Nephron progenitor cell (in vitro differentiated cells): ENCODE results near the gene ZNF593OS.
A peak's percentile ranks its signal among the peaks of the same experiment; 100 is the strongest.

Experiments used
- DNase-seq: peaks from one replicate; pipeline ENCODE4 v3.0.0; 2021
- H3K27ac Mint-ChIP-seq: 2 replicates; pipeline ENCODE4 v1.8.0; 2021; ENCODE audit warnings: mild to moderate bottlenecking, moderate library complexity, mixed read lengths
- H3K27me3 Mint-ChIP-seq: 2 replicates; pipeline ENCODE4 v1.8.0; 2021; ENCODE audit warnings: mild to moderate bottlenecking, low read depth, mixed read lengths; ENCODE audit not compliant: poor library complexity
- H3K36me3 Mint-ChIP-seq: 2 replicates; pipeline ENCODE4 v1.8.0; 2021; ENCODE audit warnings: low read depth, mixed read lengths
- H3K4me1 Mint-ChIP-seq: 2 replicates; pipeline ENCODE4 v1.8.0; 2021; ENCODE audit warnings: mixed read lengths
- H3K4me3 Mint-ChIP-seq: 2 replicates; pipeline ENCODE4 v1.8.0; 2021; ENCODE audit warnings: mild to moderate bottlenecking, moderate library complexity, mixed read lengths
- H3K9me3 Mint-ChIP-seq: 2 replicates; pipeline ENCODE4 v1.8.0; 2021; ENCODE audit warnings: mild to moderate bottlenecking, moderate library complexity, mixed read lengths
- CTCF ChIP-seq: fragments of 200-600 bp; sonication (generic); IDR thresholded peaks from 2 replicates; pipeline ENCODE4 v1.5.0; 2021; ENCODE audit warnings: antibody characterized with exemption

The ZNF593OS gene

GRCh38 chr1:26189331-26189730 is 17.7 kb upstream of the ZNF593OS start:
- Mint-ChIP-seq H3K9me3 (no peaks in the 10 kb centered on the region), H3K27ac (peak overlapping the region; percentile 75), H3K27me3 (peaks cover 7% of the 10 kb centered on the region), H3K4me3 (no peak overlapping the region), H3K36me3 (no peaks in the 10 kb centered on the region), H3K4me1 (peaks cover 29% of the 10 kb centered on the region)
- peak; percentile 34 for DNase-seq
- TF ChIP-seq CTCF: no peak

GRCh38 chr1:26188477-26188876 is 16.8 kb upstream of the ZNF593OS start:
- DNase-seq: no peak
- H3K27me3 Mint-ChIP-seq: peaks cover 7% of the 10 kb centered on the region
- no peaks in the 10 kb centered on the region for H3K36me3 Mint-ChIP-seq
- no peak overlapping the region for H3K27ac Mint-ChIP-seq
- no peak overlapping the region for H3K4me3 Mint-ChIP-seq
- TF ChIP-seq CTCF: no peak
- no peaks in the 10 kb centered on the region for H3K9me3 Mint-ChIP-seq
- peaks cover 29% of the 10 kb centered on the region for H3K4me1 Mint-ChIP-seq

GRCh38 chr1:26187882-26188281 is 16.2 kb upstream of the ZNF593OS start:
- DNase-seq: no peak
- Mint-ChIP-seq H3K4me3 (no peak overlapping the region), H3K27me3 (peaks cover 6% of the 10 kb centered on the region), H3K9me3 (no peaks in the 10 kb centered on the region), H3K4me1 (peaks cover 29% of the 10 kb centered on the region), H3K27ac (no peak overlapping the region), H3K36me3 (no peaks in the 10 kb centered on the region)
- TF ChIP-seq CTCF: no peak

GRCh38 chr1:26184883-26185282 is 13.3 kb upstream of the ZNF593OS start:
- H3K4me1 Mint-ChIP-seq: peaks cover 17% of the 10 kb centered on the region
- H3K9me3 Mint-ChIP-seq: no peaks in the 10 kb centered on the region
- H3K36me3 Mint-ChIP-seq: no peaks in the 10 kb centered on the region
- H3K4me3 Mint-ChIP-seq: no peak overlapping the region
- H3K27ac Mint-ChIP-seq: no peak overlapping the region
- no peak for TF ChIP-seq CTCF
- no peak for DNase-seq
- peaks cover 3% of the 10 kb centered on the region for H3K27me3 Mint-ChIP-seq

- Mint-ChIP-seq H3K4me1 (peaks cover 10% of the 10 kb centered on the region), H3K36me3 (no peaks in the 10 kb centered on the region), H3K9me3 (no peaks in the 10 kb centered on the region), H3K27ac (no peak overlapping the region), H3K27me3 (peaks cover 3% of the 10 kb centered on the region), H3K4me3 (no peak overlapping the region)
- no peak for TF ChIP-seq CTCF
- no peak for DNase-seq
Observed at GRCh38 chr1:26184086-26184485, 12.5 kb upstream of the ZNF593OS start.

- TF ChIP-seq CTCF: no peak
- no peak for DNase-seq
- Mint-ChIP-seq H3K4me1 (peaks cover 27% of the 10 kb centered on the region), H3K27me3 (no peaks in the 10 kb centered on the region), H3K36me3 (no peaks in the 10 kb centered on the region), H3K4me3 (no peak overlapping the region), H3K9me3 (no peaks in the 10 kb centered on the region), H3K27ac (no peak overlapping the region)
Observed at GRCh38 chr1:26182383-26182696, 10.7 kb upstream of the ZNF593OS start.
